Right kidney (tissue), 1 donor: ENCODE measurements around the gene RGS13.

Source experiments
- DNase-seq: peaks from one replicate; pipeline ENCODE4 v3.0.0-alpha.2; 2016

The RGS13 gene

GRCh38 chr1:192626366-192627179 lies 9.4 kb upstream of the RGS13 start:
- DNase-seq: no peak

DNA sequence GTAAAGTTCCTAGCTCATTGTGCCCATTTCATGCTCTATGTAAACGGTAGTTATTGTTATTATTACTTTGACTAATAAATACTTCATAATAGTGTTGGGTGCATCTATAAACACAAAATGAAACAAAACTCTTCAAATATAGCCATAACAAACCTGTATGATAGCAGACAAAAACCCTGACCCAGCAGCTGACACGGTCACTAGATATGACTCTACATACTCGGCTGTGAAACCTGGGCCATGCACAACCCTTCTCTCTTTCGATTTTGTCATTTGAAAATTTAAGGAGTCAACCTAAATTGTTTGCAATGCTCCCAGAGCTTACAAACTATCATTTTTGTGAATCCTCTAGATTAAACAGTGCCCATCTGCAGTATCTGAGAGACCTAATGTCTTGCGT lies 8.0 kb upstream of the RGS13 start:
- no peak for DNase-seq

GRCh38 chr1:192628396-192629057 lies 7.4 kb upstream of the RGS13 start:
- DNase-seq: no peak

GRCh38 chr1:192629612-192630011 lies 6.3 kb upstream of the RGS13 start:
- DNase-seq: no peak

DNA sequence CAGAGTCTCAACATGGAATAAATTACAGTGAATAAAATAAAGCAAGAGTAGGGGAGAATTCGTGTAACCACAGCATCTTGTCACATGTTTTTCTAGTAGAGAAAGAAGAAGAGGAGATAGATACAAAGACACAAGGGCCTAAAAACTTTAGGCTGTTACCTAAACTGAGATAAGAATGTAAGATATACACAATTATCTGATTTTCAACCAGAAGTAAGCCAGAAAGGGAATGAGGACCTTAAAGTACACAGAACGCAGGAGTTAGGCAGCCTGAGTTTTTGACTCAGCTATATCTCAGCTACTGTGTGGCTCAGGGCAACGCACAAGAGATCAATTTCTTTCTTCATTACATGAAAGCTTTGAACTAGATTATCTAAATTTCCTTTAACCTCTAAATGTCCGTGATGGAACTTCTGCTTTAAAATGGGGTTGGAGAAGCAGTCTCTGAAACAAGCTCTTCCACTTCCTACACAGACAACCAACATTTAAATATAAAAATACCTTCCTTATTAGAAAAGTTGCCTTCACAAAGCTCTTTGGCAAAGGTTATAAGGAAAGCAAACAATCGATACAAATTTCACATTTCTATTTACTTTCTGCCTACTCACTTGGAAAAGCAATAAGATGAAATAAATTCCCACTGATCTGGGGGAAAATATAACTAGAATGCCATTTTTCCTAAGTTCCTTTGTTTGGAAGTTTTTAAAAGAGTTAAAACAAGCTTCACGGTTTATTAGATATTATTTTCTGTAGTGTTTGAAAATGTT lies 5.2 kb upstream of the RGS13 start:
- no peak for DNase-seq

DNA sequence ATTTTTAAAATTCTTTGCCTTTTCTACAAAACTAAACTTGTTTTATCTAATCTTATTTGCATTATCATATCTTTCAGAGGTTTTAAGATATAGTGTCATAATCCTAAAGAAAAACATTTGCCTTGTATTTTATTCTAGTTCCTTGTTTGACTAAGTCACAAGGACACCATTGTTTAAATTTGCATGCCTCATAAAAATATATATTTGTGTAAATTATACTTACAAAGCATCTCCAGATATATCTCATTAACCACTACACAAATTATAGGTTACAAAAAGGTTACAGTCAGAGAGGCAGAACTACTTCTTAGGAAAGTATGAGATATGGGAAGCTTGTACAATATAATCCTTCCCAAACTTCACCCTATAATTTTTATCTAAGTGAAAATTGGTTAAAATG lies 4.2 kb upstream of the RGS13 start:
- no peak for DNase-seq

DNA sequence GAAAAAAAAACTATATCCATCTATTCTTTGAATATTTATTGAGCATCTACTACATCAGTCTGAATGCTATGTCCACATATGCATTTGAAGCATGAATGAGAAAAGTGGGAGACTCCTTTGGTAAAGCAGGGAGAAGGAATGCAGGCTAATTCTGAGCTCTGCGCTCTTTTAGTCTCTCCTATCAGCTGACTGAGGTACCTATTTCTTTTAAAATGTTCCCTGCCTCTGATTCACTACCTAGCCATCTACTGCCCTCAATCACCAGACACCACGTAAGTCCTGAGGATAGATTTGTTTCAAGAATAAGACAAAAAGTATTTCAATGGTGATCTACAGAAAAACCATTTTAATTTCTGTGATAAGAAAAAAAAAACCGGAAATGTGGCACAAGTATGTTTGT lies 3.8 kb upstream of the RGS13 start:
- DNase-seq: no peak

- no peak for DNase-seq
Measured at GRCh38 chr1:192632641-192633532, 3.1 kb upstream of the RGS13 start.

- DNase-seq: no peak
Measured at GRCh38 chr1:192633533-192634253, 2.3 kb upstream of the RGS13 start.

DNA sequence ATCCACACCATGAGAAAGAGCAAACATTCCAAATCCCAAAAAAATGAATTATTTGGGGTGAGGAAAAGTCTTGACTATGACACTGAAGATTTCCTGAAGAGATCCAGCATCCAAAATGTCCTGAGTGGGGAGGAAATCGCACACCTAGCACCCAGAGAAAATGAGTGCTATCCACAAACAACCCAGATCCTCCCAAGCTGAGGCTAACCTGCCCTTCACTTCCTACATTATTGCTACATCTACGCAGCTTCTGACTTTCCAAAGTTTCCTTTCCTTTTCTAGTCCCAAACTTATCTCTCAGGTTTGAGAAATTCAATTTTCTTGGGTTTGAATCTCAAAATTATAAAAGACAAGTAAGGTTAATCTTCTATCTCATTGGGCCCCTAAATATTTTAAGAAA lies 906 bp upstream of the RGS13 start:
- no peak for DNase-seq

GRCh38 chr1:192639607-192640368 lies 3.8 kb downstream of the RGS13 start:
- DNase-seq: no peak

DNA sequence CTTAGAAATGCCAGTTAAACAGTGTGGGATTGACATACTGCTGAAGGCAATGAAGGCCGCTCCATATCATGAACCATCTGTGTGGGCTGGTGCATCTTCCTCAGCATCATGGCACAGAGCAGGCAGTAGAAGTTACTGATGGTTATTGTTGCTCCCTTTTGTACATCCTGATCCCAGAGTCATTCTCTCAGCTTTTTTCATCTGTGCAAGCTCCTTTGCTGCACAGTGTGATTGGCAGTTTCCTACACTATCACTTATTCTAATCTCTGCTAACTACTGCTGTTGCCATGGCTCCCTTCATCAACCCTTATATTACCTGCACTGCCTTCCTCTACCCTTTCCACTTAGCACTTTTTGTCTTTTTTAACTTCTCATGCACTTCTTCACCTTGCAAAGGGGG lies 16.2 kb downstream of the RGS13 start:
- DNase-seq: no peak

GRCh38 chr1:192654120-192654519 lies 18.2 kb downstream of the RGS13 start:
- DNase-seq: no peak

- no peak for DNase-seq
Measured at GRCh38 chr1:192654591-192655251, 18.8 kb downstream of the RGS13 start.

DNA sequence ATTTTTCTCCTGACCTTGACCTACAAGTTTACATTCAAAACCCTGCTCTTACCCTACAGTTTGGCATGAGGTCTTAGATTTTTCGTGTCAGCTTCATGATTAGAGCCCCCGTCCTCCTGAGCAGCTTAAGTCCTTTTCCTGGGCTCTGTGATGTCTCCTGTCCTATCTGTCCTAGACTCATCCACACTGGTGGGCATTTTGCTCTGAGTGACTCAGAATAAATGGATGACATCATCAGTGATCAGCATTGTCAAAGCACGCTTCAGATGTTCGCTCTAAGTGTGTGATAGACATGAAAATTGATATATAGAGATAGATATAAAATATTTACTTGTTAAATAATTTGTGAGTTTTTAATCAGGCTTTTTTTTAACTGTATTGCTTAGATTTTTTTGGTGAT lies 21.8 kb downstream of the RGS13 start:
- DNase-seq: no peak

GRCh38 chr1:192658255-192658654 lies 22.3 kb downstream of the RGS13 start:
- DNase-seq: no peak

GRCh38 chr1:192660613-192661012 lies 24.7 kb downstream of the RGS13 start:
- DNase-seq: no peak

DNA sequence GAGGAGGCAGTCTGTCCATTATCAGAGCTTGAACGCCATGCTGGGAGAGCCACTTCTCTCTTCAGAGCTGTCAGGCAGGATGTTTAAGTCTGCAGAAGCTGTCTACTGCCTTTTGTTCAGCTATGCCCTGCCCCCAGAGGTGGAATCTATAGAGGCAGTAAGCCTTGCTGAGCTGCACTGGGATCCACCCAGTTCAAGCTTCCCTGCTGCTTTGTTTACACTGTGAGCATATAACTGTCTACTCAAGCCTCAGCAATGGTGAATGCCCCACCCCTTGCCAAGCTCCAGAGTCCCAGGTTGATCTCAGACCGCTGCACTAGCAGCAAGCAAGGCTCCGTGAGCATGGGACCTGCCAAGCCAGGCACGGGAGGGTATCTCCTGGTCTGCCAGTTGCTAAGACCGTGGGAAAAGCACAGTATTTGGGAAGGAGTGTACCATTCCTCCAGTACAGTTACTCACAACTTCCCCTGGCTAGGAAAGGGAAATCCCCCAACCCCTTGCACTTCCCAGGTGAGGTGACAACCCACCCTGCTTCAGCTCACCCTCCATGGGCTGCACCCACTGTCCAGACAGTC lies 32.5 kb downstream of the RGS13 start:
- no peak for DNase-seq

- DNase-seq: no peak
Measured at GRCh38 chr1:192669174-192669573, 33.2 kb downstream of the RGS13 start.

DNA sequence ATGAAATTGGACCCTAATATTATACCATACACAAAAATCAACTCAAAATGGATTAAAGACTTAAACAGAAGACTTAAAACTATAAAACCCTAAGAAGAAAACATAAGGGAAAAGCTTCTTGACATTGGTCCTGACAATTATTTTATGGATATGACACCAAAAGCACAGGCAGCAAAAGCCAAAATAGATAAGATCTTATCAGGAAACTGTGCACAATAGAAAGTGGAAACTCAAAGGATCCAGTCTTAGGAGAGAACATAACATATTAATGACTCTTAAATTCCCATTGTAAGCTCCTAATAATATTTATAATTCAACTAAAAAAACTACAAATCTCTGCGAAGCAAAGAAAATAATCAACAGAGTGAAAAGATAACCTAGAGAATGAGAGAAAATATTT lies 39.8 kb downstream of the RGS13 start:
- no peak for DNase-seq
